Liver (tissue), 9 donors: Measurements from ENCODE around the gene GPAT2. TPM values are rescaled to one million over a fixed set of nuclear protein-coding genes. Genes with fewer than 3 reads are reported as not detected.
"Not testable (repeated sequence)": the region's sequence is repeated elsewhere in the genome, so short reads cannot be mapped to it uniquely, and the experiment has no call there.

Experiments
- DNase-seq: peaks from one replicate; pipeline ENCODE4 v3.0.0-alpha.2; 2017; ENCODE audit warnings: low spot score
- H3K27ac ChIP-seq, 2 donors: one replicate each; pipeline ENCODE4 v1.7.0; 2013; ENCODE audit warnings: inconsistent platforms in 2 of 2, low read length in 2 of 2, control low read depth in 1 of 2, low read depth in 1 of 2, mild to moderate bottlenecking in 1 of 2
- H3K27me3 ChIP-seq, 4 donors: one replicate each; pipeline versions ENCODE4 v1.6.1 to v1.7.0; 2013; ENCODE audit warnings: low read length in 3 of 4, inconsistent platforms in 1 of 4, mild to moderate bottlenecking in 1 of 4, moderate library complexity in 1 of 4; ENCODE audit not compliant: control insufficient read depth in 4 of 4, insufficient read depth in 4 of 4
- H3K36me3 ChIP-seq, 4 donors: one replicate each; pipeline versions ENCODE4 v1.6.1 to v1.7.0; 2013; ENCODE audit warnings: low read length in 3 of 4, mild to moderate bottlenecking in 3 of 4, low read depth in 1 of 4, moderate library complexity in 1 of 4; ENCODE audit not compliant: control insufficient read depth in 4 of 4, insufficient read depth in 3 of 4
- H3K4me1 ChIP-seq, 4 donors: one replicate each; pipeline versions ENCODE4 v1.6.1 to v1.7.0; 2013; ENCODE audit warnings: low read length in 3 of 4, mild to moderate bottlenecking in 3 of 4, moderate library complexity in 1 of 4; ENCODE audit not compliant: control insufficient read depth in 4 of 4, insufficient read depth in 4 of 4
- H3K4me3 ChIP-seq, 3 donors: one replicate each; pipeline versions ENCODE4 v1.6.1 to v1.7.0; 2013; ENCODE audit warnings: low read length in 3 of 3, control low read depth in 1 of 3, low read depth in 1 of 3, mild to moderate bottlenecking in 1 of 3
- H3K9ac ChIP-seq, 2 donors: one replicate each; pipeline ENCODE4 v1.7.0; 2013; ENCODE audit warnings: low read length in 2 of 2, mild to moderate bottlenecking in 2 of 2, moderate library complexity in 2 of 2, control low read depth in 1 of 2, low read depth in 1 of 2
- H3K9me3 ChIP-seq, 4 donors: one replicate each; pipeline versions ENCODE4 v1.6.1 to v1.7.0; 2013; ENCODE audit warnings: low read length in 3 of 4; ENCODE audit not compliant: control insufficient read depth in 4 of 4
- CTCF ChIP-seq: fragments of 150-350 bp; IDR thresholded peaks from 2 replicates; pipeline ENCODE4 v1.5.1; 2017; ENCODE audit warnings: improper control_type of control experiment, low read depth, low read length; ENCODE audit not compliant: missing input control
- RAD21 ChIP-seq, 2 donors: IDR thresholded peaks; 2 replicates each; pipeline ENCODE4 v1.6.1; 2016; ENCODE audit warnings: antibody characterized with exemption in 2 of 2, mild to moderate bottlenecking in 2 of 2
- whole genome bisulfite sequencing: extraction: QIAGEN DNeasy Blood & Tissue Kit; methylation state at CpG from one replicate; pipeline ENCODE4 v1.1.7; 2013; 5-methylcytosine and 5-hydroxymethylcytosine counted together
- polyA plus RNA-seq, 2 donors: library from polyadenylated mRNA; stranded (reverse) in 1 of 2; unstranded in 1 of 2; fragments of 200-250 nt in 1 of 2; fragments of >200 nt in 1 of 2; fragmentation: Nextera tagmentation in 1 of 2; extraction: Ambion mirVana in 1 of 2; gene quantifications; one replicate each; pipeline versions ENCODE4 v1.2.1 to v1.2.3, GENCODE V29; 2013 to 2015
- total RNA-seq, 2 donors: library from RNA; depleted of rRNA; stranded (reverse); fragments of >200 nt; gene quantifications; one replicate each; pipeline ENCODE4 v1.2.3, GENCODE V29; 2014
- donor health status: healthy.
- donor health status: healthy.
- donor health status: healthy.
- donor health status: healthy.
- donor health status: healthy.

Gene GPAT2
- total and polyA plus RNA-seq, 4 donors: 0.33 to 3.1 (median 0.51) TPM

- H3K9me3 ChIP-seq, H3K36me3 ChIP-seq, DNase-seq, H3K4me3 ChIP-seq, H3K9ac ChIP-seq, H3K4me1 ChIP-seq, H3K27ac ChIP-seq, H3K27me3 ChIP-seq: not testable (repeated sequence)
- WGBS: 93% methylated on average over 7 of the region's 7 CpGs
Observed at GRCh38 chr2:96023701-96024100, 11.0 kb downstream of the GPAT2 start.

- not testable (repeated sequence) for H3K36me3 ChIP-seq, H3K27ac ChIP-seq, H3K27me3 ChIP-seq, H3K9ac ChIP-seq, H3K4me1 ChIP-seq, H3K4me3 ChIP-seq, H3K9me3 ChIP-seq
- DNase-seq: peak; percentile 80
- 71% methylated on average over 15 of the region's 19 CpGs for WGBS
- TF ChIP-seq CTCF (peak; percentile 69), RAD21 (IDR thresholded peaks at IDR 0.05) (peak; percentile 83 to 87)
Observed at GRCh38 chr2:96022701-96023447, 11.8 kb downstream of the GPAT2 start.

GRCh38 chr2:96022126-96022525, 12.6 kb downstream of the GPAT2 start:
- WGBS: 95% methylated on average over 7 of the region's 7 CpGs
- not testable (repeated sequence) for H3K9me3 ChIP-seq, H3K27me3 ChIP-seq, H3K27ac ChIP-seq, H3K36me3 ChIP-seq, H3K9ac ChIP-seq, H3K4me1 ChIP-seq, H3K4me3 ChIP-seq, DNase-seq

GRCh38 chr2:96021142-96021541, 13.6 kb downstream of the GPAT2 start:
- not testable (repeated sequence) for DNase-seq, H3K36me3 ChIP-seq, H3K4me3 ChIP-seq, H3K27me3 ChIP-seq, H3K27ac ChIP-seq, H3K4me1 ChIP-seq, H3K9ac ChIP-seq, H3K9me3 ChIP-seq
- 93% methylated on average over 4 of the region's 4 CpGs for WGBS

- H3K36me3 ChIP-seq, H3K4me1 ChIP-seq, H3K9me3 ChIP-seq, DNase-seq, H3K4me3 ChIP-seq, H3K27me3 ChIP-seq, H3K9ac ChIP-seq, H3K27ac ChIP-seq: not testable (repeated sequence)
- 92% methylated on average over 3 of the region's 9 CpGs for WGBS
Observed at GRCh38 chr2:96019909-96020590, 14.7 kb downstream of the GPAT2 start.

- not testable (repeated sequence) for H3K27ac ChIP-seq
Observed at GRCh38 chr2:96016321-96016720, 18.4 kb downstream of the GPAT2 start.

GRCh38 chr2:96012792-96013264, 21.9 kb downstream of the GPAT2 start:
- not testable (repeated sequence) for H3K4me1 ChIP-seq, DNase-seq, H3K4me3 ChIP-seq, H3K27me3 ChIP-seq, H3K9ac ChIP-seq, H3K9me3 ChIP-seq, H3K27ac ChIP-seq, H3K36me3 ChIP-seq
- WGBS: 90% methylated on average over 1 of the region's 1 CpG

More at GRCh38 chr2:96016321-96016720, 18.4 kb downstream of the GPAT2 start:
- not testable (repeated sequence) for DNase-seq, H3K4me1 ChIP-seq, H3K4me3 ChIP-seq, H3K36me3 ChIP-seq, H3K27me3 ChIP-seq, H3K9me3 ChIP-seq, H3K9ac ChIP-seq
- 56% methylated on average over 3 of the region's 4 CpGs for WGBS
